ENCODE data around the gene UXS1.

- TF ChIP-seq CTCF (conservative IDR thresholded peaks at IDR 0.05 in 1 of 2, IDR thresholded peaks at IDR 0.05 in 1 of 2; ENCODE audit: extremely low read depth in 1 of 2, insufficient read depth in 1 of 2, low read depth in 1 of 2, low read length in 2 of 2) (no peak), EZH2 (IDR thresholded peaks at IDR 0.05; ENCODE audit: borderline replicate concordance, low read length) (no peak)
Observed at GRCh38 chr2:106106622-106107508, 87.2 kb downstream of the UXS1 start.

All from mammary epithelial cell (primary cell).